GM18909 (cell line): ENCODE data around the gene SHISA8.

Source experiments
- ATAC-seq: cut with Tn5 transposase; IDR thresholded peaks from one replicate; pipeline ENCODE4 v1.9.1; 2021; ENCODE audit warnings: mild to moderate bottlenecking; ENCODE audit not compliant: unreplicated experiment, poor library complexity

Gene SHISA8

GRCh38 chr22:41934284-41935014 lies 19.6 kb upstream of the SHISA8 start:
- no peak for ATAC-seq

- ATAC-seq, result no peak
Observed at GRCh38 chr22:41933411-41934177, 18.7 kb upstream of the SHISA8 start.

GRCh38 chr22:41932353-41932752 lies 17.5 kb upstream of the SHISA8 start:
- ATAC-seq, result no peak

GRCh38 chr22:41931701-41932269 lies 16.9 kb upstream of the SHISA8 start:
- ATAC-seq, result no peak

GRCh38 chr22:41929418-41929810 lies 14.5 kb upstream of the SHISA8 start:
- ATAC-seq, result no peak

GRCh38 chr22:41928593-41929417 lies 13.9 kb upstream of the SHISA8 start:
- no peak for ATAC-seq

- ATAC-seq, result no peak
Observed at GRCh38 chr22:41927813-41928212, 12.9 kb upstream of the SHISA8 start.

- ATAC-seq, result peak; percentile 42
Observed at GRCh38 chr22:41925783-41926460, 11.0 kb upstream of the SHISA8 start.

GRCh38 chr22:41923595-41924276 lies 8.9 kb upstream of the SHISA8 start:
- ATAC-seq, result no peak

GRCh38 chr22:41922940-41923594 lies 8.2 kb upstream of the SHISA8 start:
- no peak for ATAC-seq

- no peak for ATAC-seq
Observed at GRCh38 chr22:41922328-41922727, 7.5 kb upstream of the SHISA8 start.

GRCh38 chr22:41920271-41920976 lies 5.5 kb upstream of the SHISA8 start:
- ATAC-seq, result peak; percentile 26

GRCh38 chr22:41919357-41920224 lies 4.7 kb upstream of the SHISA8 start:
- ATAC-seq, result peak; percentile 58

GRCh38 chr22:41917903-41918791 lies 3.3 kb upstream of the SHISA8 start:
- no peak for ATAC-seq

GRCh38 chr22:41917375-41917902 lies 2.6 kb upstream of the SHISA8 start:
- ATAC-seq, result no peak

GRCh38 chr22:41916745-41917358 lies 2.0 kb upstream of the SHISA8 start:
- ATAC-seq, result no peak
